Peyer's patch (tissue), 4 donors: ENCODE results near the gene WDR72.

ENCODE experiments used
- POLR2A ChIP-seq, 2 donors: fragments of 450-650 bp; IDR thresholded peaks; one replicate each; pipeline ENCODE4 v1.5.1; 2017; ENCODE audit warnings: antibody characterized with exemption in 2 of 2, mild to moderate bottlenecking in 2 of 2, moderate library complexity in 2 of 2
- TF ChIP-seq, protein P1 (sequence below), 6 experiments: fragments of 450-650 bp in 4 of 6; fragments of 200-600 bp in 2 of 6; sonication (generic) in 1 of 6; IDR thresholded peaks; one replicate each; pipeline ENCODE4 v1.5.1; 2017 to 2019; ENCODE audit warnings: antibody characterized with exemption in 6 of 6, mild to moderate bottlenecking in 3 of 6, moderate library complexity in 1 of 6

- TF ChIP-seq, protein P1, sequence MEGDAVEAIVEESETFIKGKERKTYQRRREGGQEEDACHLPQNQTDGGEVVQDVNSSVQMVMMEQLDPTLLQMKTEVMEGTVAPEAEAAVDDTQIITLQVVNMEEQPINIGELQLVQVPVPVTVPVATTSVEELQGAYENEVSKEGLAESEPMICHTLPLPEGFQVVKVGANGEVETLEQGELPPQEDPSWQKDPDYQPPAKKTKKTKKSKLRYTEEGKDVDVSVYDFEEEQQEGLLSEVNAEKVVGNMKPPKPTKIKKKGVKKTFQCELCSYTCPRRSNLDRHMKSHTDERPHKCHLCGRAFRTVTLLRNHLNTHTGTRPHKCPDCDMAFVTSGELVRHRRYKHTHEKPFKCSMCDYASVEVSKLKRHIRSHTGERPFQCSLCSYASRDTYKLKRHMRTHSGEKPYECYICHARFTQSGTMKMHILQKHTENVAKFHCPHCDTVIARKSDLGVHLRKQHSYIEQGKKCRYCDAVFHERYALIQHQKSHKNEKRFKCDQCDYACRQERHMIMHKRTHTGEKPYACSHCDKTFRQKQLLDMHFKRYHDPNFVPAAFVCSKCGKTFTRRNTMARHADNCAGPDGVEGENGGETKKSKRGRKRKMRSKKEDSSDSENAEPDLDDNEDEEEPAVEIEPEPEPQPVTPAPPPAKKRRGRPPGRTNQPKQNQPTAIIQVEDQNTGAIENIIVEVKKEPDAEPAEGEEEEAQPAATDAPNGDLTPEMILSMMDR (IDR thresholded peaks at IDR 0.05): no peak
- TF ChIP-seq POLR2A (IDR thresholded peaks at IDR 0.05): no peak
These were observed 148.1 kb downstream of the WDR72 start for GRCh38 chr15:53611145-53611920.
